ENCODE results near the gene MMP11.
"Not testable (repeated sequence)": the region's sequence is repeated elsewhere in the genome, so short reads cannot be mapped to it uniquely, and the experiment has no call there.

Gene MMP11

GRCh38 chr22:23772649-23773473 is at the start of gene MMP11:
Gene MMP11 (plus strand): TSS chr22:23772849. CDS start chr22:23772871, 22 bp downstream.
- DNase-seq (ENCODE audit: low read depth in 2 of 2) = no peak

GRCh38 chr22:23728108-23728507 is 44.5 kb upstream of the MMP11 start:
- not testable (repeated sequence) for DNase-seq (ENCODE audit: low read depth in 2 of 2)

GRCh38 chr22:23737696-23738095 is 35.0 kb upstream of the MMP11 start:
- DNase-seq (ENCODE audit: low read depth in 2 of 2) = no peak

GRCh38 chr22:23742505-23743264 is 30.0 kb upstream of the MMP11 start:
- DNase-seq (ENCODE audit: low read depth in 2 of 2) = no peak

- no peak for DNase-seq (ENCODE audit: low read depth in 2 of 2)
Observed at GRCh38 chr22:23743303-23743705, 29.3 kb upstream of the MMP11 start.

- DNase-seq (ENCODE audit: low read depth in 2 of 2) = no peak
Observed at GRCh38 chr22:23744001-23744400, 28.6 kb upstream of the MMP11 start.

- no peak for DNase-seq (ENCODE audit: low read depth in 2 of 2)
Observed at GRCh38 chr22:23744485-23744884, 28.2 kb upstream of the MMP11 start.

- DNase-seq (ENCODE audit: low read depth in 2 of 2) = no peak
Observed at GRCh38 chr22:23745791-23746190, 26.9 kb upstream of the MMP11 start.

GRCh38 chr22:23749841-23750301 is 22.8 kb upstream of the MMP11 start:
- DNase-seq (ENCODE audit: low read depth in 2 of 2) = no peak

- no peak for DNase-seq (ENCODE audit: low read depth in 2 of 2)
Observed at GRCh38 chr22:23750367-23750713, 22.3 kb upstream of the MMP11 start.

- peak; percentile 63 to 73 for DNase-seq (ENCODE audit: low read depth in 2 of 2)
Observed at GRCh38 chr22:23750714-23751440, 21.8 kb upstream of the MMP11 start, which contains the start of gene ZNF70. Gene ZNF70 (minus strand): TSS chr22:23751112. CDS start chr22:23745140, 5,972 bp downstream.

GRCh38 chr22:23751441-23751996 is 21.1 kb upstream of the MMP11 start:
- DNase-seq (ENCODE audit: low read depth in 2 of 2) = no peak

GRCh38 chr22:23752090-23752691 is 20.5 kb upstream of the MMP11 start:
- no peak for DNase-seq (ENCODE audit: low read depth in 2 of 2)

GRCh38 chr22:23752750-23753149 is 19.9 kb upstream of the MMP11 start:
- DNase-seq (ENCODE audit: low read depth in 2 of 2) = no peak

- DNase-seq (ENCODE audit: low read depth in 2 of 2) = no peak
Observed at GRCh38 chr22:23753385-23753784, 19.3 kb upstream of the MMP11 start.

- no peak for DNase-seq (ENCODE audit: low read depth in 2 of 2)
Observed at GRCh38 chr22:23754220-23754919, 18.3 kb upstream of the MMP11 start, which contains the start of gene VPREB3. Gene VPREB3 (minus strand): TSS chr22:23754425. CDS start chr22:23754363, 62 bp downstream.

- DNase-seq (ENCODE audit: low read depth in 2 of 2) = no peak
Observed at GRCh38 chr22:23754980-23755636, 17.5 kb upstream of the MMP11 start.

- no peak for DNase-seq (ENCODE audit: low read depth in 2 of 2)
Observed at GRCh38 chr22:23755711-23756110, 16.9 kb upstream of the MMP11 start.

GRCh38 chr22:23756891-23757290 is 15.8 kb upstream of the MMP11 start:
- no peak for DNase-seq (ENCODE audit: low read depth in 2 of 2)

GRCh38 chr22:23759566-23759965 is 13.1 kb upstream of the MMP11 start:
- no peak for DNase-seq (ENCODE audit: low read depth in 2 of 2)

Data from stimulated activated CD8-positive, alpha-beta memory T cell treated with anti-CD3 and anti-CD28 coated beads, Interleukin-15, amount 100 ng/mL, for 4 hours (primary cell).